ENCODE measurements around the gene LINC00237. TPM values are rescaled to one million over a fixed set of nuclear protein-coding genes. Genes with fewer than 3 reads are reported as not detected.

The LINC00237 gene
- total and polyA plus RNA-seq, 2 experiments from 2014 or later: 0.31 to 2.0 TPM

DNA sequence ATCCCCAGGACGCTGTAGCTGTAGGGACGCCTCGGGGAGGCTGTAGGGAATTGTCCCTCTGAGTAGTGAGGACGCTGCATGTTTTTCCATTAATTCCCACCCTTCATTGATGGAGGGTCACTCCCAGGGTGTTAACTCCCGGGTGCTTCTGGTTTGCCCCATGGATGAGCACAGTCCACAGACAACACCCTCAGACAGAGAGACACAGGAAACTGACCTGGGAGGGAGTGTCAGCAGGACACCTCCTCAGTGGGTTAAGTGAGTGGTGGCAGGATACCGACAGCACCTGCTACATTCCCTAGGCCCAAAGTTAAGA is 53.5 kb downstream of the LINC00237 start (continued):
- TF ChIP-seq NANOG (IDR thresholded peaks at IDR 0.05; ENCODE audit: borderline replicate concordance): no peak
- no peak for TF ChIP-seq JUNB (IDR thresholded peaks at IDR 0.05; ENCODE audit: unreplicated experiment)
- TF ChIP-seq CREB1 (CRISPR knock-in tag; IDR thresholded peaks at IDR 0.05; ENCODE audit: low read depth): no peak

DNA sequence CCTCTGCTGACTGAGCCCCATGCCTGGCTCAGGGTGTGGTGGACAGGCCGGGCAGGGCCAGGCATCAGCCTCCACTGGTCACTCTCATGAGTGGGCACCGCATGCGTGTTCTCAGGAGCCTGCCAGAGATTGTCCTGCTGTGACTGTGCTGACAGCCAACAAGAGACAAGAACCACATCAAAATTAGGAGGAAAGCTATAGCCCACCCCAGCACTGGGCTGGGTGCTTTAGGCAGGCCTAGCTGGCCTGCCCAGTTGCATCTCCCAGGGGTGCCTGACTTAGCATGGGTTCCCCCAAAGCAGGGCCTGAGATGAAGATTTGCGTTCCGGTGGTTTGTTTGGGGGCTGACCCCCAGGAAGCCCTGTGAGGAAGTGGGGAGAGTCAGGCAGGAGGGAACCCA is 53.9 kb downstream of the LINC00237 start:
- H3K9me3 Mint-ChIP-seq: no peaks in the 10 kb centered on the region
- peaks cover 24% of the 10 kb centered on the region for H3K4me1 Mint-ChIP-seq
- Histone ChIP-seq H3K27ac (ENCODE audit: low read depth) (no peak overlapping the region), H3K36me3 (ENCODE audit: insufficient read depth) (no peaks in the 10 kb centered on the region), H3F3A (replicated peaks; ENCODE audit: low read depth) (0 out of 2 replicates have a peak, but pooled peaks cover 4% of the 10 kb centered on the region), H3K79me2 (replicated peaks; ENCODE audit: insufficient read depth) (no peaks in the 10 kb centered on the region), H3K4me1 (ENCODE audit: insufficient read depth) (peaks cover 20% of the 10 kb centered on the region), H4K20me1 (replicated peaks; ENCODE audit: insufficient read depth) (no peaks in the 10 kb centered on the region), H3K4me2 (no peak overlapping the region), H3K4me3 (no peak overlapping the region), H3K9me2 (ENCODE audit: insufficient read depth) (no peaks in the 10 kb centered on the region), H3K27me3 (ENCODE audit: insufficient read depth) (no peaks in the 10 kb centered on the region), H2AFZ (no peak overlapping the region)
- peaks cover 15% of the 10 kb centered on the region for H3K27me3 Mint-ChIP-seq (ENCODE audit: insufficient read depth, low read depth, poor library complexity)
- TF ChIP-seq POLR2AphosphoS5 (IDR thresholded peaks at IDR 0.05; ENCODE audit: low read depth) (no peak), JUNB (IDR thresholded peaks at IDR 0.05; ENCODE audit: unreplicated experiment) (no peak), CREB1 (CRISPR knock-in tag; IDR thresholded peaks at IDR 0.05; ENCODE audit: low read depth) (no peak), EZH2 (IDR thresholded peaks at IDR 0.05; ENCODE audit: low read depth, unreplicated experiment) (no peak), EZH2phosphoT487 (IDR thresholded peaks at IDR 0.05; ENCODE audit: unreplicated experiment) (no peak), ZNF114 (CRISPR knock-in tag; IDR thresholded peaks at IDR 0.05) (no peak), NANOG (IDR thresholded peaks at IDR 0.05; ENCODE audit: borderline replicate concordance) (no peak), ZNF331 (CRISPR knock-in tag; IDR thresholded peaks at IDR 0.05; ENCODE audit: low read depth) (no peak), STAT1 (IDR thresholded peaks at IDR 0.05; ENCODE audit: unreplicated experiment) (no peak), ZNF462 (CRISPR knock-in tag; IDR thresholded peaks at IDR 0.05) (no peak)
- TF ChIP-seq, protein P1, sequence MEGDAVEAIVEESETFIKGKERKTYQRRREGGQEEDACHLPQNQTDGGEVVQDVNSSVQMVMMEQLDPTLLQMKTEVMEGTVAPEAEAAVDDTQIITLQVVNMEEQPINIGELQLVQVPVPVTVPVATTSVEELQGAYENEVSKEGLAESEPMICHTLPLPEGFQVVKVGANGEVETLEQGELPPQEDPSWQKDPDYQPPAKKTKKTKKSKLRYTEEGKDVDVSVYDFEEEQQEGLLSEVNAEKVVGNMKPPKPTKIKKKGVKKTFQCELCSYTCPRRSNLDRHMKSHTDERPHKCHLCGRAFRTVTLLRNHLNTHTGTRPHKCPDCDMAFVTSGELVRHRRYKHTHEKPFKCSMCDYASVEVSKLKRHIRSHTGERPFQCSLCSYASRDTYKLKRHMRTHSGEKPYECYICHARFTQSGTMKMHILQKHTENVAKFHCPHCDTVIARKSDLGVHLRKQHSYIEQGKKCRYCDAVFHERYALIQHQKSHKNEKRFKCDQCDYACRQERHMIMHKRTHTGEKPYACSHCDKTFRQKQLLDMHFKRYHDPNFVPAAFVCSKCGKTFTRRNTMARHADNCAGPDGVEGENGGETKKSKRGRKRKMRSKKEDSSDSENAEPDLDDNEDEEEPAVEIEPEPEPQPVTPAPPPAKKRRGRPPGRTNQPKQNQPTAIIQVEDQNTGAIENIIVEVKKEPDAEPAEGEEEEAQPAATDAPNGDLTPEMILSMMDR (conservative IDR thresholded peaks at IDR 0.05; ENCODE audit: low read depth in 2 of 2): no peak
- TF ChIP-seq, protein P2, sequence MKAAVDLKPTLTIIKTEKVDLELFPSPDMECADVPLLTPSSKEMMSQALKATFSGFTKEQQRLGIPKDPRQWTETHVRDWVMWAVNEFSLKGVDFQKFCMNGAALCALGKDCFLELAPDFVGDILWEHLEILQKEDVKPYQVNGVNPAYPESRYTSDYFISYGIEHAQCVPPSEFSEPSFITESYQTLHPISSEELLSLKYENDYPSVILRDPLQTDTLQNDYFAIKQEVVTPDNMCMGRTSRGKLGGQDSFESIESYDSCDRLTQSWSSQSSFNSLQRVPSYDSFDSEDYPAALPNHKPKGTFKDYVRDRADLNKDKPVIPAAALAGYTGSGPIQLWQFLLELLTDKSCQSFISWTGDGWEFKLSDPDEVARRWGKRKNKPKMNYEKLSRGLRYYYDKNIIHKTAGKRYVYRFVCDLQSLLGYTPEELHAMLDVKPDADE (IDR thresholded peaks at IDR 0.05): no peak
- TF ChIP-seq, protein P3, sequence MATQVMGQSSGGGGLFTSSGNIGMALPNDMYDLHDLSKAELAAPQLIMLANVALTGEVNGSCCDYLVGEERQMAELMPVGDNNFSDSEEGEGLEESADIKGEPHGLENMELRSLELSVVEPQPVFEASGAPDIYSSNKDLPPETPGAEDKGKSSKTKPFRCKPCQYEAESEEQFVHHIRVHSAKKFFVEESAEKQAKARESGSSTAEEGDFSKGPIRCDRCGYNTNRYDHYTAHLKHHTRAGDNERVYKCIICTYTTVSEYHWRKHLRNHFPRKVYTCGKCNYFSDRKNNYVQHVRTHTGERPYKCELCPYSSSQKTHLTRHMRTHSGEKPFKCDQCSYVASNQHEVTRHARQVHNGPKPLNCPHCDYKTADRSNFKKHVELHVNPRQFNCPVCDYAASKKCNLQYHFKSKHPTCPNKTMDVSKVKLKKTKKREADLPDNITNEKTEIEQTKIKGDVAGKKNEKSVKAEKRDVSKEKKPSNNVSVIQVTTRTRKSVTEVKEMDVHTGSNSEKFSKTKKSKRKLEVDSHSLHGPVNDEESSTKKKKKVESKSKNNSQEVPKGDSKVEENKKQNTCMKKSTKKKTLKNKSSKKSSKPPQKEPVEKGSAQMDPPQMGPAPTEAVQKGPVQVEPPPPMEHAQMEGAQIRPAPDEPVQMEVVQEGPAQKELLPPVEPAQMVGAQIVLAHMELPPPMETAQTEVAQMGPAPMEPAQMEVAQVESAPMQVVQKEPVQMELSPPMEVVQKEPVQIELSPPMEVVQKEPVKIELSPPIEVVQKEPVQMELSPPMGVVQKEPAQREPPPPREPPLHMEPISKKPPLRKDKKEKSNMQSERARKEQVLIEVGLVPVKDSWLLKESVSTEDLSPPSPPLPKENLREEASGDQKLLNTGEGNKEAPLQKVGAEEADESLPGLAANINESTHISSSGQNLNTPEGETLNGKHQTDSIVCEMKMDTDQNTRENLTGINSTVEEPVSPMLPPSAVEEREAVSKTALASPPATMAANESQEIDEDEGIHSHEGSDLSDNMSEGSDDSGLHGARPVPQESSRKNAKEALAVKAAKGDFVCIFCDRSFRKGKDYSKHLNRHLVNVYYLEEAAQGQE (IDR thresholded peaks at IDR 0.05; ENCODE audit: unreplicated experiment): no peak
- H3K4me3 Mint-ChIP-seq: no peak overlapping the region; the same call in 2 of the 3 replicates
- H3K27ac Mint-ChIP-seq: 0 out of 2 replicates have a peak overlapping the region, but pooled peaks have one; percentile 56
- no peak for DNase-seq (ENCODE audit: low spot score)
- no peak for ATAC-seq
- H3K36me3 Mint-ChIP-seq (ENCODE audit: low read depth): no peaks in the 10 kb centered on the region

Data from GM23338 (cell line).